Lung (tissue), 12 donors: ENCODE results near the gene CACUL1. TPM values are rescaled to one million over a fixed set of nuclear protein-coding genes. Genes with fewer than 3 reads are reported as not detected.

Source experiments
- ATAC-seq: fragments of 200-7000 bp; cut with Tn5 transposase; one replicate; pipeline ENCODE4 v1.9.1; 2020; ENCODE audit warnings: moderate number of reproducible peaks; ENCODE audit not compliant: insufficient read depth, low FRiP score
- DNase-seq, 3 donors: peaks; one replicate each; pipeline ENCODE4 v3.0.0-alpha.2; 2013 to 2017
- H3K27ac ChIP-seq, 2 donors: one replicate each; pipeline ENCODE4 v1.5.1; 2013; ENCODE audit warnings: mild to moderate bottlenecking in 2 of 2, moderate library complexity in 2 of 2, control low read depth in 1 of 2, inconsistent platforms in 1 of 2, low read depth in 1 of 2, low read length in 1 of 2
- H3K27me3 ChIP-seq, 3 donors: one replicate each; pipeline ENCODE4 v1.5.1; 2013; ENCODE audit warnings: low read length in 2 of 3; ENCODE audit not compliant: control insufficient read depth in 3 of 3, insufficient read depth in 3 of 3
- H3K36me3 ChIP-seq, 4 donors: one replicate each; pipeline ENCODE4 v1.5.1; 2013; ENCODE audit warnings: low read length in 4 of 4, mild to moderate bottlenecking in 1 of 4, moderate library complexity in 1 of 4; ENCODE audit not compliant: control insufficient read depth in 4 of 4, insufficient read depth in 4 of 4
- H3K4me1 ChIP-seq, 5 donors: one replicate each; pipeline ENCODE4 v1.5.1; 2013; ENCODE audit warnings: low read length in 5 of 5, mild to moderate bottlenecking in 2 of 5, moderate library complexity in 1 of 5; ENCODE audit not compliant: control insufficient read depth in 5 of 5, insufficient read depth in 5 of 5
- H3K4me3 ChIP-seq: one replicate; pipeline ENCODE4 v1.5.1; 2013; ENCODE audit warnings: mild to moderate bottlenecking, control low read depth, moderate library complexity
- H3K9ac ChIP-seq, 2 donors: one replicate each; pipeline ENCODE4 v1.5.1; 2013; ENCODE audit warnings: low read length in 2 of 2, control low read depth in 1 of 2; ENCODE audit not compliant: insufficient read depth in 1 of 2
- H3K9me3 ChIP-seq, 4 donors: one replicate each; pipeline ENCODE4 v1.5.1; 2013; ENCODE audit warnings: low read length in 3 of 4, mild to moderate bottlenecking in 1 of 4, moderate library complexity in 1 of 4; ENCODE audit not compliant: control insufficient read depth in 4 of 4, insufficient read depth in 3 of 4
- WGBS, 2 donors: extraction: QIAGEN DNeasy Blood & Tissue Kit; methylation state at CpG; one replicate each; pipeline ENCODE4 v1.1.7; 2013; 5-methylcytosine and 5-hydroxymethylcytosine counted together
- polyA plus RNA-seq, 2 donors: library from polyadenylated mRNA; stranded (reverse); fragments of 200-250 nt; gene quantifications; one replicate each; pipeline ENCODE4 v1.2.1, GENCODE V29; 2013
- total RNA-seq, 2 donors: library from RNA; depleted of rRNA in 1 of 2; stranded (reverse); fragments of >200 nt in 1 of 2; gene quantifications; one replicate each; pipeline ENCODE4 v1.2.1, GENCODE V29; 2014 to 2021
- TF ChIP-seq, protein P1 (sequence below): IDR thresholded peaks from 2 replicates; pipeline ENCODE4 v1.5.1; 2012; ENCODE audit warnings: mild to moderate bottlenecking; ENCODE audit errors: control extremely low read depth, extremely low read depth
- donor health status: control.
- donor health status: control.
- donor health status: Bipolar disorder and iron deficiency.
- donor health status: healthy.
- donor health status: DM: yes; HTN: yes; CAD: no.

CACUL1 gene
- total and polyA plus RNA-seq, 4 donors, result 7.9 to 66.3 (median 23.0) TPM

- ATAC-seq, result no peak
- no peak overlapping the region for H3K27ac ChIP-seq
- WGBS, 2 donors, result 68 to 76% methylated on average over 7 of the region's 7 CpGs
Measured at GRCh38 chr10:118633786-118634185, 121.0 kb downstream of the CACUL1 start.

GRCh38 chr10:118629211-118629610 lies 125.6 kb downstream of the CACUL1 start:
- Histone ChIP-seq H3K9ac (no peak overlapping the region), H3K27me3 (peaks cover 0 to 1% (median 0%) of the 10 kb centered on the region in 3 donors), H3K27ac (no peak overlapping the region), H3K4me3 (no peak overlapping the region), H3K9me3 (peaks cover 0 to 2% (median 0%) of the 10 kb centered on the region in 4 donors), H3K36me3 (no peaks in the 10 kb centered on the region), H3K4me1 (peaks cover 0 to 8% (median 0%) of the 10 kb centered on the region in 5 donors)
- WGBS, 2 donors, result 58 to 68% methylated on average over 3 of the region's 3 CpGs
- DNase-seq, result peak in 2 of 3 donors; percentile 11 to 14
- TF ChIP-seq, protein P1, sequence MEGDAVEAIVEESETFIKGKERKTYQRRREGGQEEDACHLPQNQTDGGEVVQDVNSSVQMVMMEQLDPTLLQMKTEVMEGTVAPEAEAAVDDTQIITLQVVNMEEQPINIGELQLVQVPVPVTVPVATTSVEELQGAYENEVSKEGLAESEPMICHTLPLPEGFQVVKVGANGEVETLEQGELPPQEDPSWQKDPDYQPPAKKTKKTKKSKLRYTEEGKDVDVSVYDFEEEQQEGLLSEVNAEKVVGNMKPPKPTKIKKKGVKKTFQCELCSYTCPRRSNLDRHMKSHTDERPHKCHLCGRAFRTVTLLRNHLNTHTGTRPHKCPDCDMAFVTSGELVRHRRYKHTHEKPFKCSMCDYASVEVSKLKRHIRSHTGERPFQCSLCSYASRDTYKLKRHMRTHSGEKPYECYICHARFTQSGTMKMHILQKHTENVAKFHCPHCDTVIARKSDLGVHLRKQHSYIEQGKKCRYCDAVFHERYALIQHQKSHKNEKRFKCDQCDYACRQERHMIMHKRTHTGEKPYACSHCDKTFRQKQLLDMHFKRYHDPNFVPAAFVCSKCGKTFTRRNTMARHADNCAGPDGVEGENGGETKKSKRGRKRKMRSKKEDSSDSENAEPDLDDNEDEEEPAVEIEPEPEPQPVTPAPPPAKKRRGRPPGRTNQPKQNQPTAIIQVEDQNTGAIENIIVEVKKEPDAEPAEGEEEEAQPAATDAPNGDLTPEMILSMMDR, result no peak
- no peak for ATAC-seq

More at GRCh38 chr10:118633786-118634185, 121.0 kb downstream of the CACUL1 start:
- no peak overlapping the region for H3K4me3 ChIP-seq
- peaks cover 0 to 2% (median 0%) of the 10 kb centered on the region in 4 donors for H3K9me3 ChIP-seq
- no peak overlapping the region for H3K9ac ChIP-seq
- DNase-seq, result no peak
- TF ChIP-seq, protein P1, result no peak
- no peaks in the 10 kb centered on the region for H3K36me3 ChIP-seq
- H3K4me1 ChIP-seq, result peaks cover 0 to 7% (median 0%) of the 10 kb centered on the region in 5 donors
- H3K27me3 ChIP-seq, result peaks cover 0 to 3% (median 0%) of the 10 kb centered on the region in 3 donors

DNA sequence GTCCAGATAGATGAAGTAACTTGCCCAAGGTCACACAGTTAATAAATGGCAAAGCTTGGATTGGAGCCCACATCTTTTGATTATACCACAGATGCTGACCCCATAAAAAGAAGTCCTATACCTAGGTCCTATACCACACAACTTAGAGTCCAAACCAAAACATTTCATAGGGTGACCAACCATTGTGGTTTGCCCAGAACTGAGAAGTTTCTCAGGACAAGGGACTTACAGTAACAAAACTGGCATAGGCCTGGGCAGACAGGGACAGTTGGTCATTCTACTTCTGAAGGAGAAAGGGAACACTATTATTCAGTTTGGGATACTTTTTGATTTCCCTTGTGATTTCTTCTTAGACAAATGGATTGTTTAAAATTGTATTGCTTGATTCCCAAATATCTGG lies 126.4 kb downstream of the CACUL1 start:
- no peak overlapping the region for H3K4me3 ChIP-seq
- H3K9ac ChIP-seq, result no peak overlapping the region
- no peaks in the 10 kb centered on the region for H3K36me3 ChIP-seq
- no peak for DNase-seq
- H3K9me3 ChIP-seq, result peaks cover 0 to 2% (median 0%) of the 10 kb centered on the region in 4 donors
- no peak overlapping the region for H3K27ac ChIP-seq
- H3K27me3 ChIP-seq, result no peaks in the 10 kb centered on the region
- peaks cover 0 to 8% (median 0%) of the 10 kb centered on the region in 5 donors for H3K4me1 ChIP-seq
- TF ChIP-seq, protein P1, result no peak
- ATAC-seq, result no peak

GRCh38 chr10:118626953-118627352 lies 127.8 kb downstream of the CACUL1 start:
- Histone ChIP-seq H3K4me3 (no peak overlapping the region), H3K36me3 (no peaks in the 10 kb centered on the region), H3K9ac (no peak overlapping the region), H3K4me1 (peaks cover 0 to 8% (median 0%) of the 10 kb centered on the region in 5 donors), H3K27ac (no peak overlapping the region), H3K27me3 (no peaks in the 10 kb centered on the region), H3K9me3 (peaks cover 0 to 2% (median 0%) of the 10 kb centered on the region in 4 donors)
- TF ChIP-seq, protein P1, result no peak
- ATAC-seq, result no peak
- WGBS, 2 donors, result 75 to 80% methylated on average over 3 of the region's 3 CpGs
- no peak for DNase-seq
